Right ventricle myocardium superior (tissue), 1 donor: ENCODE results near the gene LEAP2. TPM values are rescaled to one million over a fixed set of nuclear protein-coding genes. Genes with fewer than 3 reads are reported as not detected.

Experiments used
- ATAC-seq: fragments of 200-7000 bp; cut with Tn5 transposase; one replicate; pipeline ENCODE4 v1.9.1; 2020; ENCODE audit warnings: mild to moderate bottlenecking; ENCODE audit not compliant: poor library complexity
- DNase-seq: peaks from one replicate; pipeline ENCODE4 v3.0.0-alpha.2; 2020
- intact Hi-C: fragments of 100-400 bp; cut with DNase I; formaldehyde crosslinking; loops from one replicate; pipeline ENCODE4 v1.11.2; 2022
- total RNA-seq: library from RNA; stranded (reverse); fragmentation: NEBNext Ultra II Directional; extraction: Animal tissue kit (Norgen Biotek cat#: 25700); gene quantifications from one replicate; pipeline ENCODE4 v1.2.1, GENCODE V29; 2021
- donor health status: DM: no; HTN: yes; CAD: no; lungs with severe emphysema.

LEAP2 gene
- total RNA-seq, 1 donor from 2014 or later, result 1.0 TPM

GRCh38 chr5:132868754-132869153 lies 4.7 kb upstream of the LEAP2 start:
- ATAC-seq (no peak), DNase-seq (no peak)
- intact Hi-C loops, result no loop called here

GRCh38 chr5:132870801-132871200 lies 2.7 kb upstream of the LEAP2 start:
- DNase-seq (no peak), ATAC-seq (no peak)
- intact Hi-C loops, result no loop called here

DNA sequence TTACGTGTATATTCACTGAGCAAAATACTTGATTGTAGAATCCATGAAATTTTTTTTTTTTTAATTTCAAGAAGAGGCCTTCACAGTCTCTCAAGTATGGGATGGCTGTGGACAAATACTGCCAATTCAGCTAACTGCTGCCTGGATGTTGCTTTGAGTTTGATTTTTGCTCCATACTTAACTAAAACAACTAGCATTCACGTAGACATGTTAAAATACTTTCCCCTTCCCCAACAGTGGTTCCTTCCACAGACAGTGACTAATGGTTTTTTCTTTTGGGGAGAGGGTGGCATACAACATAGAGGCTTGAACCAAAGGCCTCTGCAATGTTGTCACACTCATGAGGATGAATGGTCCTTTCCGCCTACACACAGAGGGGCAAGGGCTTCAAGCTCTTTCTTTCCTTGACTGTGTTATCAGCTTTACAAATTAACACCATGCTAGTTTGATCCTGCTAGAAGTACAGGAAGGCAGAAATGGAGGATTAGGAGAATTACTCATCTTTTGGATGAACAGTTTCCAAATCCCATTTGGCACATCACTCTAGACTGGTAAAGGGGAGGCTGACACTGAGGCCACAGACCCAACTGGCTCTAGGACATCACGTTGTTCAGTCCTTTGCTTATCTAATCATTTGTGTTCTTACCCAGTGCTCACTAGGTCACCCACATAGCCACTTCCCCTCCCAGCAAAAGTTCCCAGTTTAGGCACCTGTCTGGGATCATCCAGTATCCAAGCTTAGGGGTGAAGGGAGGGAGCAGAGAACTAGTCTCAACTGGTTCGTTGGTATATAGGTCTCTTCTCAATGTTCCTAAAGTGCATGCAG lies 1.8 kb upstream of the LEAP2 start:
- intact Hi-C loops, result no loop called here
- DNase-seq, result no peak
- peak; percentile 23 for ATAC-seq

DNA sequence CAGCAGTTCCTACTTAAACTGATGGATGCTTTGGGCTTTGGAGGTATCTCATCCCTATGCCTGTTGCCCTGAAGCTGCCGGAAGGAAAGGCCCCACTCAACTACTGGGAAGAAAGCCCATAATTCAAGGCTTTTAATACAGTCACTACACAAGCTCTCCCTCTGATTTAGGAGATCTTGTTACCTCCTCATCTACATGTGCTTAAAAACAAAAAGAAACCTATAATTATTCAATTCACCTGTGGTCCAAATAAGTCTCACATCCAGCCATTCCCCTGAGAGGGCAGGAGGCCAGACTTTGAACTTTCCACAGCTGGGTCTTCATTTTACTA lies 715 bp upstream of the LEAP2 start:
- intact Hi-C loops, result no loop called here
- no peak for DNase-seq
- no peak for ATAC-seq

GRCh38 chr5:132873930-132874271 lies 433 bp downstream of the LEAP2 start:
- DNase-seq, result no peak
- ATAC-seq, result no peak
- intact Hi-C loops, result no loop called here

- intact Hi-C loops, result no loop called here
- DNase-seq, result no peak
- ATAC-seq, result no peak
Observed at GRCh38 chr5:132876020-132876759, 2.7 kb downstream of the LEAP2 start.

DNA sequence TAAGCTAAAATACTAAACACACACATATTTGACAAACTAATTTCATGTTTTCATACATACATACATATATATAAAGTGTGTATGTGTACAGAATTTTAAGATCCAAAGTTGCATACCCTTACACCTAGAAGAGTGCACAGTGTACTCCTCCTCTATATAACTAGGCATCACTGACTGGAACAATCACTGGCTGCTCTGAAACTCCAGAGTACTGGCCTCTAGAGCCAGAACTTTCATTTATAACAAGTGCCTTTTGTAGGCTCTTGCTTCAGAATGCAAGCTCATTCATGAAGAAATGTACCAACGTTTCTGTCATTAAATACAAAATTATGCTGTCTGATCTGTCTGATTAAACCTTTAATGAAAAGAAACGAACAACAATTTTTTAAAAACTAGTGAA lies 4.0 kb downstream of the LEAP2 start:
- ATAC-seq (no peak), DNase-seq (no peak)
- intact Hi-C loops, result no loop called here

GRCh38 chr5:132877938-132878337 lies 4.5 kb downstream of the LEAP2 start:
- intact Hi-C loops, result no loop called here
- no peak for DNase-seq
- ATAC-seq, result peak; percentile 81

- ATAC-seq, result peak; percentile 88
- DNase-seq, result no peak
- intact Hi-C loops, result loop anchor here (5.0 kb wide), 1 partner anchor 51 kb away; the partner anchor contains the start of gene SHROOM1
Observed at GRCh38 chr5:132883261-132883834, 9.9 kb downstream of the LEAP2 start.

DNA sequence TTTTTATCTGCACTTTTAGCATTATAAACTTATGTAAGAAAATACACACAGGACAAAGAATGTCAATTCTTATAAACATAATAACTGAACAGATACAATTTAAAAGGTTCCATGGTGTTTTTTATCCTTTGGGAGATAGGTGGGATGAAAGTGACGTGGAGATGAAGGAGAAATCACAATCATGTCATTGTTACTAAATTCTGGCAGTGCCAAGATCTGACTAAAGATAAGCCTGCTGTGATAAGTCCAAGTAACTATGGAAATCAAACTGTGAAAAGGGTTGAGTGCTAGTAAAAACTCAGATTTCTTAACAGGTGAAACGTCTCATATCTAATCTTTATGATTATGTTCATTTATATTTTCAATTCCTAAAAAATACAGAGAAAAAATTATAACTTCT lies 11.1 kb downstream of the LEAP2 start:
- intact Hi-C loops, result loop anchor here (5.0 kb wide), 1 partner anchor 52 kb away; the partner anchor contains the start of gene SHROOM1
- DNase-seq, result no peak
- ATAC-seq, result no peak

- ATAC-seq, result no peak
- intact Hi-C loops, result no loop called here
- DNase-seq, result no peak
Observed at GRCh38 chr5:132886064-132886823, 12.8 kb downstream of the LEAP2 start.

DNA sequence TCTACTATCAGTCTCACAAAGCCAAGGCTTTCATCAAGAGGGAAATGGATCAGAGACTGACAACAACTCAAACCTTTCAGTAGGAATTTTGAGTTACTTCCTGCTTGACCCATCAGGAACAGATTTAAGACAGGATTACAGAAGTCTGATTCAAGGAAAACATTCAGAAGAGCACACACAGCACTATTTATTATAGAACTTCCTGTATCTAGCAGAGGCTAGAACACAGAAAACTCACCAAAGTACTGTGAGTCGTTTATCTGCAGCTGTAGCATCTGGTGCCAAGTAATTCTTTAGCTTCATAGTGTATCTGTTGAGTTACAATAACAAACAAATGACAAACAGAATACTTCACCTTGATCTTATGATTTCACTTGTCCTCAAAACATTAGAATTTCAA lies 13.8 kb downstream of the LEAP2 start:
- intact Hi-C loops, result no loop called here
- ATAC-seq (no peak), DNase-seq (no peak)

- ATAC-seq (no peak), DNase-seq (no peak)
- intact Hi-C loops, result no loop called here
Observed at GRCh38 chr5:132889501-132889900, 16.0 kb downstream of the LEAP2 start.

DNA sequence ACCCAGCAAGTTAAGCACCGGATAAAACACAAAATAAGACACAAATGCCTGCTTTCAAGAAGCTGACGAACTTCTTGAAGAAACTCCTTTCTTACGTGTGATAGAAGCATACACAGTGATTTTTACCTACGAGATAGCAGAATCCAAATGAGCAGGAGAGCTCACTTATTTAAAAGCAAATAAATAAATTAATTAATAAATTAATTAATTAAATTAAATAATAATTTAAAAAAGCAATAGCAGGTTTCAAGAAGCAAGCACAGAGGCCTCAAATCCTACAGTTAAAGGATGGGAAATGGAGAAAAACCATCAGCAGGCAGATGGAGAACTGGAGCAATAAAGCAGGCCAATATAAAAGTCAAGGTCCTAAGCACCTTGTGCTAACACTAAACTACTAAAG lies 17.3 kb downstream of the LEAP2 start:
- ATAC-seq, result no peak
- intact Hi-C loops, result no loop called here
- no peak for DNase-seq

DNA sequence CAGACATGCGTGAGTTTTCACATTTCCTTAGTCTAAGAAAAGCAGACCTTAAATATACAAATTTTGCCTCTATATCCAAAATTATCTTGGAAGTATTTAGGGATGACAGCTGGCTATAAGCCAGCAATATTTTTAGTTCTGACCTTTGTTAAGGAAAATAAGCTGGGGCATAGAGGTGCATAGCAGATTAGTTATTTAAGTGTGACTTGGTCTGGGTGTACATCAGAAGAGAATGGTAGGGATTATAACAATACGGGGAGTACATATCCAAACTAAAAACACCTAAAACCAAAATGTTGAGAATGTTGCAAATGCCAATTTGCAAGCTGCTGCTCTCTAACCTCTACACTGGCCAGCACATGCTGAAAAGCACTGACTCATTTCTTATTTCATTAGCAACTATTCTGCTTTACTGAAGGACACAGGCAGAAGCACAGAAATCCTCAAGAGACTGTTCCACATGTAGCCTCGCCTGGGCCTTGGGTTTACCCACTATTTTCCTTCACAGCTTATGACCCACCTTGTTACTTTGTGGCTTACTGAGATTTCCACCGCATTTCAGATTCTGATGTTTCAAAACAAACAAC lies 22.3 kb downstream of the LEAP2 start:
- ATAC-seq, result peak; percentile 51
- intact Hi-C loops, result no loop called here

DNA sequence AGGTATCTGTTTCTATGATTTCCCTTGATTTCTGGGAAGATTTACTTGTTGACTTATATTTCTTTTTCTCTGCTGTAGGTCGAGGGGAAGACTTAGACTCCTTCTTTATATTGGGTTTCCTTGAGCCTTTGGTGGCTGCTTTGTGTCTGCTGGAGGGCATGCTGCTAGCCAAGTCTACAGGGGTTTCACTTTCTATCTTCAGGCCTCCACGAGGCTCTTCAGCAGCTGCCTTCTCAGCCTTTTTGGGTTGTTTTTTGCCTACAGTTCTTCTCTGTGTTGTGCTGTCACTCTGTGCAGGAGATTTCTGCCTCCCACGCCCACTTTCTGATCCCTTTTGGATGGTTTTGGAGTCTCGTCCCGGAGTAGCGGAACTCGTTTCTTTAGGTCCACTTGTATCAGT lies 23.2 kb downstream of the LEAP2 start:
- intact Hi-C loops, result no loop called here
- DNase-seq (no peak), ATAC-seq (no peak)

More for the DNA sequence above, 22.3 kb downstream of the LEAP2 start:
- DNase-seq, result no peak

GRCh38 chr5:132898094-132898493 lies 24.6 kb downstream of the LEAP2 start:
- intact Hi-C loops, result no loop called here
- no peak for DNase-seq
- ATAC-seq, result no peak

DNA sequence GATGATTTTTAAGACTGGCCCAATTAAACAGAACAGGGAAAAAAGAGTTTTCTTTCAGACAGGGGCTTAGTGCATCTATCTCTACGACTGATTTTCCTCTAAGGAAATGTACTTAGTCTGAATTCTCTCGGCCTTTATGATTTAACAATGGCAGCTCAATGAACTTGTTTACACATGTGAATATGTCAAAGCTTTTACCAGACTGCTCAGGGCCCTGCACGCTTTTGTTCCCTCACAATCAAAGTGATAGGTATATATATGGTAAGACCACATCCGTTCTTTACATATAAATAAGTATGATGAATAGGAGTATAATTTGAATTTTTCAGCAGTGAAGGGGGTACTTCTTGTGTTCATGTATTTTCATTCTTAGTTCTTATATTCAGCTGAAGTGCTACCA lies 27.6 kb downstream of the LEAP2 start:
- intact Hi-C loops, result no loop called here

DNA sequence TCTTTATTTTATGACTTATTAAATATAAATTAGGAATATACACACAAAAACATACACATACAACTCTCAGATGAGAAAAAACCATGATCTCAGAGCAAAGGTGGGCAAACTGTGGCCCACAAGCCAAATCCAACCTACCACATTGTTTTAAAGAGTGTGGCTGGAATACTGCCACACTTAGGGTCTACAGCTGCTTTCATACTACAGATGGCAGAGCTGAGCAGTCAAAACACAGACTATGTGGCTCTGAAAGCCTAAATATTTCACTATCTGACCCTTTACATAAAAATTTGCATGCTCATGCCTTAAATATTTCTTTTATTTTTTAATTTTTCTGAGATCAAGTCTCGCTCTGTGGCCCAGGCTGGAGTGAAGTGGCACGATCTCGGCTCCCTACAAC lies 28.3 kb downstream of the LEAP2 start:
- intact Hi-C loops, result no loop called here
- DNase-seq, result no peak
- ATAC-seq, result no peak

More for the DNA sequence above, 27.6 kb downstream of the LEAP2 start:
- DNase-seq, result no peak
- ATAC-seq, result no peak
